Measurements from ENCODE around the gene NKAIN2.

The NKAIN2 gene

GRCh38 chr6:124303971-124304370 is 500.3 kb downstream of the NKAIN2 start:
- no peaks in the 10 kb centered on the region for H3K9me2 ChIP-seq (replicated peaks; ENCODE audit: insufficient read depth, low read length)
- no peak overlapping the region for H3K27ac ChIP-seq (ENCODE audit: low read depth, low read length)
- no peaks in the 10 kb centered on the region for H3K27me3 ChIP-seq (ENCODE audit: low read length)
- H3K4me3 ChIP-seq (ENCODE audit: insufficient read depth, low read length, poor library complexity, severe bottlenecking) = no peak overlapping the region
- no peak overlapping the region for H3K4me2 ChIP-seq (ENCODE audit: low read depth, low read length, poor library complexity, severe bottlenecking)
- H2AFZ ChIP-seq (ENCODE audit: low read depth, low read length, severe bottlenecking) = no peak overlapping the region
- TF ChIP-seq EZH2phosphoT487 (conservative IDR thresholded peaks at IDR 0.05; ENCODE audit: low read length) = no peak
- TF ChIP-seq CTCF (IDR thresholded peaks at IDR 0.05; ENCODE audit: insufficient read depth, low read length, poor library complexity, severe bottlenecking) = no peak
- H3K36me3 ChIP-seq (ENCODE audit: low read length) = no peaks in the 10 kb centered on the region; the same call in 1 of the 2 replicates
- no peaks in the 10 kb centered on the region for H3K9me3 ChIP-seq (ENCODE audit: insufficient read depth, low read length)
- no peaks in the 10 kb centered on the region for H3F3A ChIP-seq (ENCODE audit: insufficient read depth)
- no peaks in the 10 kb centered on the region for H3K79me2 ChIP-seq (ENCODE audit: insufficient read depth, low read length)
- no peak overlapping the region for H3K9ac ChIP-seq (ENCODE audit: low read length)
- H4K20me1 ChIP-seq (ENCODE audit: low read depth, low read length) = no peaks in the 10 kb centered on the region

GRCh38 chr6:124310139-124310538 is 506.5 kb downstream of the NKAIN2 start:
- H3K9me3 ChIP-seq (ENCODE audit: insufficient read depth, low read length) = no peaks in the 10 kb centered on the region
- H4K20me1 ChIP-seq (ENCODE audit: low read depth, low read length) = no peaks in the 10 kb centered on the region
- H3K27ac ChIP-seq (ENCODE audit: low read depth, low read length) = no peak overlapping the region
- no peaks in the 10 kb centered on the region; the same call in 1 of the 2 replicates for H3K36me3 ChIP-seq (ENCODE audit: low read length)
- no peak overlapping the region for H3K9ac ChIP-seq (ENCODE audit: low read length)
- H3K4me2 ChIP-seq (ENCODE audit: low read depth, low read length, poor library complexity, severe bottlenecking) = no peak overlapping the region
- no peaks in the 10 kb centered on the region for H3K9me2 ChIP-seq (replicated peaks; ENCODE audit: insufficient read depth, low read length)
- H2AFZ ChIP-seq (ENCODE audit: low read depth, low read length, severe bottlenecking) = no peak overlapping the region
- H3K4me3 ChIP-seq (ENCODE audit: insufficient read depth, low read length, poor library complexity, severe bottlenecking) = no peak overlapping the region
- TF ChIP-seq EZH2phosphoT487 (conservative IDR thresholded peaks at IDR 0.05; ENCODE audit: low read length) = no peak
- TF ChIP-seq CTCF (IDR thresholded peaks at IDR 0.05; ENCODE audit: insufficient read depth, low read length, poor library complexity, severe bottlenecking) = no peak
- H3K79me2 ChIP-seq (ENCODE audit: insufficient read depth, low read length) = no peaks in the 10 kb centered on the region
- H3F3A ChIP-seq (ENCODE audit: insufficient read depth) = no peaks in the 10 kb centered on the region
- H3K27me3 ChIP-seq (ENCODE audit: low read length) = no peaks in the 10 kb centered on the region

- no peak overlapping the region for H2AFZ ChIP-seq (ENCODE audit: low read depth, low read length, severe bottlenecking)
- no peaks in the 10 kb centered on the region for H3K79me2 ChIP-seq (ENCODE audit: insufficient read depth, low read length)
- TF ChIP-seq CTCF (IDR thresholded peaks at IDR 0.05; ENCODE audit: insufficient read depth, low read length, poor library complexity, severe bottlenecking) (no peak), EZH2phosphoT487 (conservative IDR thresholded peaks at IDR 0.05; ENCODE audit: low read length) (no peak)
- H3K9me3 ChIP-seq (ENCODE audit: insufficient read depth, low read length) = no peaks in the 10 kb centered on the region
- H3K36me3 ChIP-seq (ENCODE audit: low read length) = no peaks in the 10 kb centered on the region
- no peak overlapping the region for H3K27ac ChIP-seq (ENCODE audit: low read depth, low read length)
- no peaks in the 10 kb centered on the region for H4K20me1 ChIP-seq (ENCODE audit: low read depth, low read length)
- H3K9me2 ChIP-seq (replicated peaks; ENCODE audit: insufficient read depth, low read length) = no peaks in the 10 kb centered on the region
- H3K27me3 ChIP-seq (ENCODE audit: low read length) = no peaks in the 10 kb centered on the region
- H3K9ac ChIP-seq (ENCODE audit: low read length) = no peak overlapping the region
- no peaks in the 10 kb centered on the region for H3F3A ChIP-seq (ENCODE audit: insufficient read depth)
- no peak overlapping the region for H3K4me2 ChIP-seq (ENCODE audit: low read depth, low read length, poor library complexity, severe bottlenecking)
- H3K4me3 ChIP-seq (ENCODE audit: insufficient read depth, low read length, poor library complexity, severe bottlenecking) = no peak overlapping the region
These were observed 515.7 kb downstream of the NKAIN2 start for GRCh38 chr6:124319410-124319809.
